ENCODE results near the gene PSMC4.
A peak's percentile ranks its signal among the peaks of the same experiment; 100 is the strongest.

The PSMC4 gene

DNA sequence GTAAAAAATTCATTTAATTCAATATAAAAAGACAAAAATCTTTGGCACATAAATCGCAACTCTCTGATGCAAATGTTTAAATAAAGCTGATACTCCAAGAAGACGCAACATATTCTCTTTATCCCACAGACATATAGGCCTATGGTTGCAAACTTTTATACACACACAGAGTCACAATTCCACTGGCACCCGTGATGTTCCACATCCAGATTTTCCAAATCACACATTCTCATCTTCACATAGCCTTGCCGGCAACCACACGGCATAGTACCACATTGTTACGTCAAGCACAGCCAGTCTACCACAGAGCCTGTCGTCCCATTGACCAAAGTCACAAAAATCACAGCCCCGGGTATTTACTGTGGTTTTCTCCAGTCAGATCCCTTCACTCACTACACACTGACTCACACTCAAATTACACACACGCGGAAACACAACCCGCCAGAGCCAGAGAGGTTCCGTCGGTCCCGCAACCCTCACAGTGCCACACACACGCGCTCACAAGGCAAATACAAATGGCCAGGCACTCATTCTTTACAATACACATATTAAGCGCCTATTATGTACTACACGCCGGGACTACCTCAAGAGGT is 25.3 kb downstream of the PSMC4 start:
- H3K4me2 ChIP-seq: peak overlapping the region; percentile 95
- peak overlapping the region; percentile 99 for H2AFZ ChIP-seq (ENCODE audit: low read depth)
- no peaks in the 10 kb centered on the region for H3K27me3 ChIP-seq (ENCODE audit: insufficient read depth, low read depth)
- no peaks in the 10 kb centered on the region for H4K20me1 ChIP-seq (ENCODE audit: insufficient read depth)
- peak overlapping the region; percentile 65 for H3K27ac ChIP-seq
- peak overlapping the region; percentile 68 for H3K4me3 ChIP-seq (IDR thresholded peaks at IDR 0.05; ENCODE audit: insufficient read depth, low read depth, low read length)
- no peak for TF ChIP-seq CTCF (conservative IDR thresholded peaks at IDR 0.05; ENCODE audit: low read depth, low read length)
- H3K79me2 ChIP-seq (ENCODE audit: insufficient read depth, low read depth): peaks cover 18% of the 10 kb centered on the region; the same call in 1 of the 2 replicates
- H3K9ac ChIP-seq: peak overlapping the region; percentile 74
- H3K4me1 ChIP-seq (ENCODE audit: low read depth, poor library complexity, severe bottlenecking): peaks cover 15% of the 10 kb centered on the region
- H3K36me3 ChIP-seq (ENCODE audit: insufficient read depth): no peaks in the 10 kb centered on the region; the same call in 1 of the 2 replicates

DNA sequence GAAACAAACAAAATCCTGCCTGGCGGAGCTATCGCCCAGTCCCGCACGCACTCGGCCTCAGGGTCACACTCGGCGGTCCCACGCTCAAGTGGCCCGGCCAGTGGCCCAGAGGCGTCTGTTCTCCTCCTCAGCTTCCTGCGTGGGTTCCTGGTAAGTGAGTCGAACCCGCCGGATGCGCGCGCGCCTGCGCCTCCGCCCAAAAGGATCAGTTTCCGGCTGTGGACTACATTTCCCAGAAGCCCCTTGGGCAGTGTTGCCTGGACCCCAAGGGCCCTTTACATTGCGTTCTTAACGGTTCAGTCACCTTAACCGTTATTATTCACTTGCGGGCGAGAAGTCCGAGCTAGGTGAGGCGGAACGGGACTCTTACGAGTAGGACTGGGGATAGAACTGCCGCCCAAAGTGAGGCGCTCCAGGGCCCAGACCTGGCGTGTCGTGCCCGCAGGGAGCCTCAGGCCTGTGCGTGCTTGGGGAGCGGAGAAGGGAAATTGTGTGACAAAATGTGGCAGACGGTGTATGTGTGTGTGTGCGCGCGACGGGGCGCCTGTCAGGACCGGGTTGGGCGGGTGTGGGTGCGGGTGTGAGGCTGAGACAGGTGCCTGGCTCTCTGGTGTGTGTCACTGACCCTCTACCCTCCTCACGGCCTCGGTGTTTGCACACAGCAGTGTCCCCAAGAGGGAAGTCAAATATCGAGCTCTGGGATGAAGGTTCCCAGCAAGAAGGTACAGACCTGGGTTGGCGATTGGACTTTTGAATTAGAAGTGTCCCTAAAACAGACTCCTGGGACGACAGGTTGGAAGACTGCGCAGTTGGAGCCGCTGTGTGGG is 26.1 kb downstream of the PSMC4 start, which contains the start of gene ZNF546:
Gene ZNF546 (plus strand): TSS at position 250 of the 827 bp plus-strand sequence. CDS start 1,267 bp downstream, outside the sequence.
- Histone ChIP-seq H3K27me3 (ENCODE audit: insufficient read depth, low read depth) (no peaks in the 10 kb centered on the region), H3K4me3 (IDR thresholded peaks at IDR 0.05; ENCODE audit: insufficient read depth, low read depth, low read length) (peak within 1 kb of the TSS; percentile 68), H2AFZ (ENCODE audit: low read depth) (peak within 1 kb of the TSS; percentile 99), H3K79me2 (ENCODE audit: insufficient read depth, low read depth) (peaks cover 18% of the 10 kb centered on the region; the same call in 1 of the 2 replicates), H3K4me1 (ENCODE audit: low read depth, poor library complexity, severe bottlenecking) (peaks cover 15% of the 10 kb centered on the region), H4K20me1 (ENCODE audit: insufficient read depth) (no peaks in the 10 kb centered on the region), H3K4me2 (peak within 1 kb of the TSS; percentile 95), H3K27ac (peak within 1 kb of the TSS; percentile 65), H3K9ac (peak within 1 kb of the TSS; percentile 74), H3K36me3 (ENCODE audit: insufficient read depth) (no peaks in the 10 kb centered on the region; the same call in 1 of the 2 replicates)
- no peak for TF ChIP-seq CTCF (conservative IDR thresholded peaks at IDR 0.05; ENCODE audit: low read depth, low read length)

- Histone ChIP-seq H3K4me2 (peak overlapping the region; percentile 95; the same call in 1 of the 2 replicates), H3K4me1 (ENCODE audit: low read depth, poor library complexity, severe bottlenecking) (peaks cover 15% of the 10 kb centered on the region), H3K27ac (peak overlapping the region; percentile 65), H2AFZ (ENCODE audit: low read depth) (peak overlapping the region; percentile 99), H3K9ac (peak overlapping the region; percentile 74; the same call in 1 of the 2 replicates), H4K20me1 (ENCODE audit: insufficient read depth) (no peaks in the 10 kb centered on the region), H3K27me3 (ENCODE audit: insufficient read depth, low read depth) (no peaks in the 10 kb centered on the region), H3K4me3 (IDR thresholded peaks at IDR 0.05; ENCODE audit: insufficient read depth, low read depth, low read length) (peak overlapping the region; percentile 1), H3K36me3 (ENCODE audit: insufficient read depth) (no peaks in the 10 kb centered on the region; the same call in 1 of the 2 replicates), H3K79me2 (ENCODE audit: insufficient read depth, low read depth) (peaks cover 18% of the 10 kb centered on the region; the same call in 1 of the 2 replicates)
- TF ChIP-seq CTCF (conservative IDR thresholded peaks at IDR 0.05; ENCODE audit: low read depth, low read length): no peak
Observed at GRCh38 chr19:39997638-39998216, 26.8 kb downstream of the PSMC4 start.

- no peaks in the 10 kb centered on the region; the same call in 1 of the 2 replicates for H3K36me3 ChIP-seq (ENCODE audit: insufficient read depth)
- no peak overlapping the region for H2AFZ ChIP-seq (ENCODE audit: low read depth)
- peaks cover 15% of the 10 kb centered on the region; the same call in 1 of the 2 replicates for H3K79me2 ChIP-seq (ENCODE audit: insufficient read depth, low read depth)
- no peak overlapping the region for H3K9ac ChIP-seq
- H3K27ac ChIP-seq: peak overlapping the region; percentile 65; the same call in 1 of the 2 replicates
- TF ChIP-seq CTCF (conservative IDR thresholded peaks at IDR 0.05; ENCODE audit: low read depth, low read length): no peak
- H3K4me1 ChIP-seq (ENCODE audit: low read depth, poor library complexity, severe bottlenecking): peaks cover 15% of the 10 kb centered on the region
- H3K4me2 ChIP-seq: no peak overlapping the region
- no peak overlapping the region for H3K4me3 ChIP-seq (IDR thresholded peaks at IDR 0.05; ENCODE audit: insufficient read depth, low read depth, low read length)
- H4K20me1 ChIP-seq (ENCODE audit: insufficient read depth): no peaks in the 10 kb centered on the region
- H3K27me3 ChIP-seq (ENCODE audit: insufficient read depth, low read depth): no peaks in the 10 kb centered on the region
Observed at GRCh38 chr19:39998501-39998900, 27.5 kb downstream of the PSMC4 start.
